Mucosa of descending colon (tissue), 3 donors: ENCODE data around the gene KIF4B. TPM values are rescaled to one million over a fixed set of nuclear protein-coding genes. Genes with fewer than 3 reads are reported as not detected.

Experiments
- ATAC-seq: fragments of 200-7000 bp; cut with Tn5 transposase; one replicate; pipeline ENCODE4 v1.9.1; 2020; ENCODE audit warnings: mild to moderate bottlenecking, moderate library complexity
- DNase-seq, 3 donors: peaks; one replicate each; pipeline ENCODE4 v3.0.0-alpha.2; 2020
- H3K36me3 ChIP-seq: fragments of 200-600 bp; one replicate; pipeline ENCODE4 v1.8.0; 2021; ENCODE audit warnings: low read depth, mild to moderate bottlenecking
- H3K4me1 ChIP-seq: fragments of 200-600 bp; one replicate; pipeline ENCODE4 v1.8.0; 2021; ENCODE audit warnings: low read depth, mild to moderate bottlenecking
- H3K4me3 ChIP-seq: fragments of 200-600 bp; one replicate; pipeline ENCODE4 v1.8.0; 2021; ENCODE audit warnings: mild to moderate bottlenecking
- H3K9me3 ChIP-seq: fragments of 200-600 bp; one replicate; pipeline ENCODE4 v1.8.0; 2021; ENCODE audit warnings: mild to moderate bottlenecking
- intact Hi-C, 2 donors: fragments of 100-400 bp; cut with DNase I in 1 of 2; cut with micrococcal nuclease in 1 of 2; formaldehyde crosslinking; loops; one replicate each; pipeline versions ENCODE4 v1.11.0 to v1.11.1; 2022; cut with DNase I, micrococcal nuclease
- total RNA-seq, 3 donors: library from RNA; stranded (reverse); fragmentation: NEBNext Ultra II Directional in 2 of 3; extraction: Animal tissue kit (Norgen Biotek cat#: 25700) in 2 of 3; gene quantifications; one replicate each; pipeline versions ENCODE4 v1.2.1 to v1.2.4, GENCODE V29; 2021 to 2023
- TF ChIP-seq, protein P1 (sequence below): fragments of 200-600 bp; IDR thresholded peaks from one replicate; pipeline ENCODE4 v1.8.0; 2022; ENCODE audit warnings: antibody characterized with exemption, mild to moderate bottlenecking
- donor health status: DM: no; HTN: no; CAD: no; lungs with moderate emphysema.
- donor health status: DM: no; HTN: no; CAD: no.
- donor health status: DM: no; HTN: yes; CAD: no.

KIF4B gene
- total RNA-seq, 3 donors from 2014 or later = not detected

- intact Hi-C loops = no loop called here
- Histone ChIP-seq H3K36me3 (no peaks in the 10 kb centered on the region), H3K9me3 (no peaks in the 10 kb centered on the region), H3K4me3 (no peak overlapping the region), H3K4me1 (no peaks in the 10 kb centered on the region)
- TF ChIP-seq, protein P1, sequence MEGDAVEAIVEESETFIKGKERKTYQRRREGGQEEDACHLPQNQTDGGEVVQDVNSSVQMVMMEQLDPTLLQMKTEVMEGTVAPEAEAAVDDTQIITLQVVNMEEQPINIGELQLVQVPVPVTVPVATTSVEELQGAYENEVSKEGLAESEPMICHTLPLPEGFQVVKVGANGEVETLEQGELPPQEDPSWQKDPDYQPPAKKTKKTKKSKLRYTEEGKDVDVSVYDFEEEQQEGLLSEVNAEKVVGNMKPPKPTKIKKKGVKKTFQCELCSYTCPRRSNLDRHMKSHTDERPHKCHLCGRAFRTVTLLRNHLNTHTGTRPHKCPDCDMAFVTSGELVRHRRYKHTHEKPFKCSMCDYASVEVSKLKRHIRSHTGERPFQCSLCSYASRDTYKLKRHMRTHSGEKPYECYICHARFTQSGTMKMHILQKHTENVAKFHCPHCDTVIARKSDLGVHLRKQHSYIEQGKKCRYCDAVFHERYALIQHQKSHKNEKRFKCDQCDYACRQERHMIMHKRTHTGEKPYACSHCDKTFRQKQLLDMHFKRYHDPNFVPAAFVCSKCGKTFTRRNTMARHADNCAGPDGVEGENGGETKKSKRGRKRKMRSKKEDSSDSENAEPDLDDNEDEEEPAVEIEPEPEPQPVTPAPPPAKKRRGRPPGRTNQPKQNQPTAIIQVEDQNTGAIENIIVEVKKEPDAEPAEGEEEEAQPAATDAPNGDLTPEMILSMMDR = no peak
- ATAC-seq (no peak), DNase-seq (no peak)
Observed at GRCh38 chr5:155066886-155067595, 53.5 kb downstream of the KIF4B start.

Other genes with a start within 250 kb of the KIF4B start
- gene FAXDC2, start 163.2 kb upstream of the KIF4B start, total RNA-seq = 10 to 100 TPM; 18.1 to 55.9 (median 20.9) TPM
- 10 to 100 TPM; 55.4 to 60.3 (median 58.9) TPM for gene CNOT8, start 155.1 kb upstream of the KIF4B start, total RNA-seq
- 10 to 100 TPM in 1 of 3 donors, 1 to 10 TPM in 2; 6.8 to 15.5 (median 9.3) TPM for gene GEMIN5, start 75.5 kb upstream of the KIF4B start, total RNA-seq
- gene MRPL22, start 72.7 kb upstream of the KIF4B start, total RNA-seq = 10 to 100 TPM; 30.0 to 50.9 (median 36.0) TPM